Measurements from ENCODE around the gene LY6G6F.

The LY6G6F gene

DNA sequence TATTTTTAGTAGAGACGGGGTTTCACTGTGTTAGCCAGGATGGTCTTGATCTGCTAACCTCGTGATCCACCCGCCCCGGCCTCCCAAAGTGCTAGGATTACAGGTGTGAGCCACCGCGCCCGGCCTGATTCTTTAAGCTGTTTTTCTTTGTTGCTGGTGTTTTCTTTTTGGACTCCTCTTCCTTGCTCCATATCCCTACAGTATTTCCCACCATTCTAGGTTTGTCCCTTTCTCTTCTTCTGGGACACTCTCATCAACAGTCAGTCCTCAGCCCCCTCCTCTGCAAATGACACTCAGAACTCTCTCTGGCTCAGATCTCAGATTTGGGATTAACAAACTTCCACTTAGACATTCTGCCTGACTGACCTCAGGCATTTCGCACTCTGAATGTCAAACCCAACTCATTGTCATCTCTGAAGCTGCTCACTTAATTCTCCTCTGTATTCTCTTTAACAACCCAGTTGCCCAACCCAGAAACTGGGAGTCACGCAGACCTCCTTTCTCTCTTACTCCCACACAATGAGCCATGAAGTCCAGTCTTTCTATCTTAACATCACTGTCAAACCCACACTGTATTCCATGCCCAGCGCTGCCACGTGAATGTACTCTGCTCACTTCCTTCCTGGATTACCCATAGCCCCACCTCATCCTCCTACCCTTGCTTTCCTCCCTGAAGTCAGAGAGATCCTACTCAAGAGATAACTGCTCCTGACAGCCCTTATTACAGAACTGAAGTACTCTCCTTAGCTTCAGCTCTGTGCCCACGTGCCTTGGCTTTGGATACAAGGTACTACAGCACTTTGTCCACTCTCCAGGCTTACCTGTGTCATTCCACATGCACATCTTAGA lies 19.1 kb downstream of the LY6G6F start:
- no peak for DNase-seq

- no peak for DNase-seq
These were observed 20.5 kb downstream of the LY6G6F start for GRCh38 chr6:31727034-31727716.

GRCh38 chr6:31727717-31728671 lies 21.3 kb downstream of the LY6G6F start:
- peak; percentile 28 for DNase-seq

- no peak for DNase-seq
These were observed 22.3 kb downstream of the LY6G6F start, which contains the start of gene DDAH2 for GRCh38 chr6:31728767-31729514. Gene DDAH2 (minus strand): TSS chr6:31729299. CDS start chr6:31729161, 138 bp downstream.

DNA sequence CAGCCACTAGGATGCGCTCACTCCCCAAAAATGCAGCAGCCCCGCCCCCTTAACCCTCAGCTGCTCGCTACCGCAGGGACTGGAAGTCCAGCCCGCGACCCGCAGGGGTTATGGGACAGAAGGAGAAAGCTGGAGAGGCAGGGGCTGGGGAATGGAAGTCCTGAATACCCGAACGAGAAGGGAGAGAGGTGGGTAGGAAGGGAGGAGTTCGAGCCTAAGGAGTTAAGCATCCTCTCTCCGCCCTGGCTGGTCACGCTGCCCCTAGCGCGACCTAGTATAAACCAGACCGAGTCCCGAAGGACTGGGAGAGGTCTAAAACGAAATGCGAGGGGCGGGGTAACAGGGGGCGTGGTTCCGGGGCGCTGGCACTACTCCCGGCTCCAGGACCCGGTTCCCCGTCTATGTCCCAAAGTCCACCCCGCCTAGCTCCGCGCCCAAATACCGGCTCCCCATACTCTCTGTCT lies 22.9 kb downstream of the LY6G6F start:
- peak; percentile 82 for DNase-seq

DNA sequence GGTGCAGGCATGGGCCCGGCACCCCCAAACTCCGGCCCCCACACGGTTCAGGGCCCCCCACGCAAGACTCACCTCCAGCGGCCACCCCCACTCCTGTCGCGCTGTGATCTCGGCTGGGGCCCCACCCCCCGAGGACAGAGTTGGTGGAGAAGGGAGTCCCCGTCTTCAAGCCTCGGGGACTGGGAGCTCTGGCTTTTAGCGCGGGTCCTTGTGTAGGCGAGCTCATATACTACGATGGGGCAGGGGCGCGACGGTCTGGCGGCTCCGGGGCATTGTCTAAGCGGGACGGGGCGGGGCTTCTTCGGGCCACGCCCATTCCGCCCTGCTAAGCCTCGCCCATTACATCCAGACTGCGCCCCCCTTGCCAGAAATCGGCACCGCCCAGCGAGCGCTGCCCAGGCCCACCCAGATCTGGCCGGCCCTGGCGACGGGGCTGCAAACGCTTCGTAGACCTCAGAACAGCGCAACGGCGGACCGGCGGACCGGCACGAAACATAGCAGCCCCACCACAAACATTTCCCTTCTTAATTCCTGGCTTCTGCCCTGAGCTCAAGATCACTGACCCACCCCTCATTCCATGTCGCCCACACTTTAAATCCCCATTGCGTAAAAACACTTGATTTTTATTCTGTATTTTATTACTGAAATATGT lies 23.4 kb downstream of the LY6G6F start:
- peak; percentile 74 for DNase-seq

DNA sequence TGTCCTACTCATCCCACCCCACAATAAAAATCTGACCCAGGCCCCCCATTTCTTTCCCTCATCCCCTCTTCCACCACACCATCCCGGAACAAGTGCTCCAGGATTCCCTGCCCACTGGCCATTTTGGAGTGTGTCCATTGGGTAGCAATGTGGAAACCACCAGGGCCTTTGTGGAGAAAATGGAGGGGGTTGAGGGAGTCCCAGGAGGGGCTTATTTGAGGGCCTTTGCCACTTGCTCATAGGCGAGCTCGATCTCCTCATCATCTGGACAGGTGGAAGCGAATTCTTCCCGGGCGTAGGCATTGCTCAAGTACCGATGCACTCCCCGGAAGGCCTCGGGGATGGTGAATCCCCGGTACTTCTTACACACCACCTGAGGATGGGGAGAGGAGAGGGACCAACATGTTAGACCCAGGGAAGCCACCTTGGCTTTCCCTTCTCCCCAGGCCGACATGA lies 24.0 kb downstream of the LY6G6F start:
- DNase-seq = no peak

GRCh38 chr6:31732029-31732428 lies 25.4 kb downstream of the LY6G6F start:
- no peak for DNase-seq

DNA sequence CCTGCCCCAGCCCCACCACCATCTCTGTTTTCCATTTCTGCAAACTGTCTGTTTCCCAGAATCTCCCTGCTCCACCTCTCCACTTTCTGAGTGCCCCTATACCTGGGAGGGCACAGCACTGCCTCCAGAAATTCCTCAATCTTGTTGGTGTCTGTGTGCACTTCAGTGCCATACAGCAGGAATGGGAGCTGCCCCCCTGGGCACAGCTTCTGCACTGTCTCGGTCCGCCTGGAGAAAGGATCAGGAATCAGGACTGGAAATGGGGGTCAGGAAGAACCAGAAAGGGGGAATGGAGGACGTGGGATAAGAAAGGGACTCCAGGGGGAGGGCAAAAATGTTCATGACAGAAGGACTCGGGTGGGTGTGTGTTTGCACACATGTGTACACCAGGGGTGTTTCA lies 27.1 kb downstream of the LY6G6F start:
- no peak for DNase-seq

DNA sequence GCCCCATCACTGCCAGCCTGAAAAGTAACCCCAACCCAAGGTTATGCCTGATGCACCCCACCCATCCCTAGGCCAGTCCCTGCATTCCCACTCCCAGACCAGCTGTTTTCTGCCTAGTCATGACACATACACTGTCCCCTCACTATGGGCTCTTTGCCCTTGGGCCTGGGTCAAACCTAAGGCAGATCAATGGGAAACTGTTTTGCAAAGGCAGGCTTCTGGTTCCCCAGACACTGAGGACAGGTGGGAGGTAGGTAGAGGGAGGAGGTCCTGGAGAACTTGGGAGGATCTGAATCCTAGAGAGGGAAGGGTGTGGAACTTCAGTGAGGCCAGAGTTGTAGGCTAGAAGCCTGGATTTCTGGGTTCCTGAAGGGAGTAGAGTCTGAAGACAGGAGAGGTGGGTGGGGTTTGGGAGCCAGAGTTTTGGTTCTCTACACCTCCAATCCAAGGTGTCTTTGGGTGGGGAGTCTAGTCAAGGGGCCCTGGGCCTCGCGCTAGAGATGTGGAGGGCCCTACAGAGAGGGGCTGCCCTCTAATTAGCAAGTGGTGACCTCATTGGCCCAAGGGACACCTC lies 27.7 kb downstream of the LY6G6F start:
- no peak for DNase-seq

DNA sequence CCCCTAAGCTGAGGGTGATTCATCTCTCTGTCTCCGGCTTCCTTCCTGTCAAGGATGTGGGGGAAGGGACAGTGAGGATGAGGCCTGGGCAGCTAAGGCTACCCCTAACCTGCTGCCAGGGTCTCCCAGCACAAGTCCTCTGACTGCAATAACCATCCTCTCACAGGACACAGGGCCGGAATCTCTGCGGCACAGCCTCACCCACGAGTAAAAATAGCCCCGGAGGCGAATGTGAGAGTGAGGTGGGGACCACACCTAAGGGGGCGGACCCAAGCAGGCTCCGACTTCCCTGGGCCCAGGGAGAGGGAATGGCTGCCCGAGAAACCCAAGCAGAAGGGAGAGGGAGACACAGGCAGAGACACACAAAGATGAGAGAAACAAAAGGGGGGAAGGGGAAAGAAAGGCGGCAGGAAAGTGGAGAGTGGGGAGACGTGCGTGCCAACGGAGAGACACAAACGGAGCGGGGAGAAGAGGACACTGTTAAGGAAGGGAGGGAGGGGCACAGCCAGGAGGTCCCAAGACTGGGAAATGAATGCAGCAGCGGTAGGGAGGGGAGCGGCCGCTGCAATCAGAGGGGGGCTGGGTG lies 28.2 kb downstream of the LY6G6F start:
- peak; percentile 82 for DNase-seq

DNA sequence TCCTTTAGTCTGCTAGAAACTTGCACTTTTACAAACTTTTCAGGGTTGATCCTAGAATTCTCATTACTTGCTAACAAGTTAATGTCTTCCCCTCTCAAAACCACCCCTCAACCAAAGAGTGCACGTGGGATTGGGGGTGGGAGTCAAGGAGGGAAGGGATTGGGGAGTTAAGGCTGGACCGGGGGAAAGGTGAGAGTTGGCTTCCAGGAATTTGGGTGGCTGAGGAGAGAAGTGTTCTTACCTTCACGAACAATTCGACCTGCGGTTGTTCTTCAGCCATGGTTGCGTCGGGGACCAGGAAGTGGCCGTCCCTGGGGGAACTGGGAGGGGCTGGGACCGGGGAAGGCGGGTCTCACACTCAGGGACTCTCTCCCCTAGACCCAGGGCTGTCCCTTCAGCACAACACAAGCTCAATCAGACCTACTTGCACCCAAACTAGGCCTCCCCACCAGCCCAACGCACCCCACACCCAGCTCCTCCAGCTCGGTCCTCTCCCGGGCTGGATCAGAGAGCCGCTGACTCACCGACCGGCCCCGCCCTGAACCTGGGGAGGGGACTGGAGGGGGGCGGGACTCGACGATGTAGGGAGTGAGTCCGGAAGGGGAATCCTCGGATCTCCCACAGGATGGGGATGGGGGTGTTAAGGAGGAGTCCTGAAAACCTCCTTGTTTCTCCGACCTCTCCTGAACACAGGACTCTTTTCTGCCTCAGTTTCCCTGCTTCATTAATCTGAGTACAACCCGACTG lies 29.5 kb downstream of the LY6G6F start, which contains the start of gene CLIC1:
TSS of gene CLIC1 (minus strand) at position 510 of the 747 bp plus-strand sequence. CDS start at position 280, 230 bp downstream.
- DNase-seq = peak; percentile 81

DNA sequence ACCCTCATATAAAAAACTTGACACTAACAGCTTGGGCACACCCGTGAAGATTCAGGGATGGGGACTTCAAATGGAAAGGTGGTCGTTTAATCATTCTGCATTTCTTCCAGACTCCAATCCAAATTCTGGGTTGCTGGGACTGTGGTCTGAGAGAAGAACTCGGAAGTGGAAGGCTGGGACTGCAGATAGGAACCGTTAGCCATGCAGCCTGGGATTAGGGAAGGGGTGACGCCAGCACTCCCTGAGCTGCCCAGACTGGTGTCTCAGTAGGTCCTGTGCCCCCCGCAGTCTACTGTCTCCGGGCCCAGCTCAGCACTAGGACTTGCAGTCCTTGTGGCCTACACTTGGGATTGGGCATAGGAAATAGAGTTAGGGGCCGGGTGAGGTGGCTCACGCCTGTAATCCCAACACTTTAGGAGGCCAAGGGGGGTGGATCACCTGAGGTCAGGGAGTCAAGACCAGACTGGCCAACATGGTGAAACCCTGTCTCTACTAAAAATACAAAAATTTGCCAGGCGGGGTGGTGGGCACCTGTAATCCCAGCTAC lies 30.2 kb downstream of the LY6G6F start:
- no peak for DNase-seq

DNA sequence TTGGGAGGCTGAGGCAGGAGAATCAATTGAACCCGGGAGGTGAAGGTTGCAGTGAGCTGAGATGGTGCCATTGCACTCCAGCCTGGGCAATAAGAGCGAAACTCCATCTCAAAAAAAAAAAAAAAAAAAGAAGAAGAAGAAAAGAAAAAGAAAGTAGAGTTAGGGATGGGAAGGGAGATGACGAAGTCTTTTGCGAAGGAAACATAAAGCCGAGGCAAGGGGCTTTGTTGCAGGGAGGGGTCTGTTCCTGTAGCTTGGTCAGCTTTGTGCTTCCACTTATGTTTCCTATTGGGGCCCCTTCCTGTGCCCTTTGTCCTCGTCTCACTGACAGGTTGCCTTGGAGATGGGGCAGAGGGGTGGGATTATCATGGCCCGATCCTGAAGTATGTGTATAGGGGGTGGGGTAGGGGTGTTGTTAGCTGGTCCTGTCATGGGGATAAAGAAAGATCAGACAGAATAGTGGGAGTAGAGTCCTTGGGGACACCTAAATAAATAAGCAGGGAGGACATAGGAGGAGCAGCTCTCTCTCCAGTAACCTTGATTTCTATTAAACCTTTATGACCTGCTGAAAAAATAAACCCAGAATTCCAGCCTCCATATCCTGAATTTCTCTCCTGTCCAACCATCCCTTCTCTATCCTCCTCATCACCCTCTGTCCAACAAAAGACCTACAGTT lies 30.8 kb downstream of the LY6G6F start:
- DNase-seq = peak; percentile 42

- peak; percentile 84 for DNase-seq
These were observed 31.6 kb downstream of the LY6G6F start for GRCh38 chr6:31737991-31738979.

GRCh38 chr6:31739639-31740396 lies 33.2 kb downstream of the LY6G6F start, which contains the start of gene MSH5:
Gene MSH5 (plus strand): TSS chr6:31740005. CDS start chr6:31740467, 462 bp downstream.
- peak; percentile 97 for DNase-seq
